HG03378 (cell line): ENCODE measurements around the gene GLOD5.
"Not testable (repeated sequence)": the region's sequence is repeated elsewhere in the genome, so short reads cannot be mapped to it uniquely, and the experiment has no call there.

Experiments
- ATAC-seq: cut with Tn5 transposase; IDR thresholded peaks from one replicate; pipeline ENCODE4 v1.9.1; 2021; ENCODE audit warnings: mild to moderate bottlenecking, moderate library complexity; ENCODE audit not compliant: unreplicated experiment

GLOD5 gene

GRCh38 chrX:48792219-48792618 is 30.7 kb downstream of the GLOD5 start:
- ATAC-seq = no peak

GRCh38 chrX:48793935-48794334 is 32.4 kb downstream of the GLOD5 start:
- no peak for ATAC-seq

GRCh38 chrX:48794340-48794910 is 32.9 kb downstream of the GLOD5 start:
- no peak for ATAC-seq

- no peak for ATAC-seq
These were observed 33.5 kb downstream of the GLOD5 start for GRCh38 chrX:48794911-48795515.

- ATAC-seq = no peak
These were observed 36.8 kb downstream of the GLOD5 start for GRCh38 chrX:48798318-48798717.

GRCh38 chrX:48800574-48801279 is 39.2 kb downstream of the GLOD5 start:
- no peak for ATAC-seq

GRCh38 chrX:48801280-48802088 is 39.9 kb downstream of the GLOD5 start, which contains the start of gene HDAC6:
Gene HDAC6, plus strand, starts transcription at chrX:48802067. Its CDS starts 626 bp downstream, at chrX:48802693.
- peak; percentile 87 for ATAC-seq

- peak; percentile 36 for ATAC-seq
These were observed 40.8 kb downstream of the GLOD5 start for GRCh38 chrX:48802089-48802904.

GRCh38 chrX:48802905-48803200 is 41.3 kb downstream of the GLOD5 start:
- ATAC-seq = no peak

GRCh38 chrX:48806081-48806480 is 44.5 kb downstream of the GLOD5 start:
- ATAC-seq = no peak

GRCh38 chrX:48813644-48814043 is 52.1 kb downstream of the GLOD5 start:
- ATAC-seq = no peak

- ATAC-seq = no peak
These were observed 53.2 kb downstream of the GLOD5 start for GRCh38 chrX:48814722-48815121.

- ATAC-seq = no peak
These were observed 53.7 kb downstream of the GLOD5 start for GRCh38 chrX:48815266-48815665.

GRCh38 chrX:48816014-48816810 is 54.7 kb downstream of the GLOD5 start:
- ATAC-seq = no peak

GRCh38 chrX:48818098-48818497 is 56.6 kb downstream of the GLOD5 start:
- ATAC-seq = no peak

GRCh38 chrX:48818866-48819265 is 57.3 kb downstream of the GLOD5 start:
- ATAC-seq = no peak

GRCh38 chrX:48819394-48819793 is 57.8 kb downstream of the GLOD5 start:
- ATAC-seq = not testable (repeated sequence)

GRCh38 chrX:48823053-48823452 is 61.5 kb downstream of the GLOD5 start:
- ATAC-seq = no peak
